SK-N-SH treated with all-trans-retinoic acid at 6 μM for 48 hours (cell line): ENCODE measurements around the gene NR1H4.
"Not testable (repeated sequence)": the region's sequence is repeated elsewhere in the genome, so short reads cannot be mapped to it uniquely, and the experiment has no call there.

Experiments used
- ATAC-seq: fragments of 200-7000 bp; cut with Tn5 transposase; 3 replicates; pipeline ENCODE4 v1.9.1; 2020; ENCODE audit warnings: mild to moderate bottlenecking, moderate library complexity
- BACH2 ChIP-seq: fragments of 250-450 bp; sonication (Bioruptor Pico); IDR thresholded peaks from 2 replicates; pipeline ENCODE4 v1.9.0; 2021; ENCODE audit warnings: mild to moderate bottlenecking, borderline replicate concordance
- CSDC2 ChIP-seq: fragments of 250-450 bp; sonication (Bioruptor Pico); IDR thresholded peaks from 2 replicates; pipeline ENCODE4 v1.5.0; 2020; ENCODE audit warnings: mild to moderate bottlenecking, moderate library complexity
- CSRNP3 ChIP-seq: fragments of 250-450 bp; sonication (Bioruptor Pico); IDR thresholded peaks from 2 replicates; pipeline ENCODE4 v1.5.1; 2021; ENCODE audit warnings: mild to moderate bottlenecking, moderate library complexity
- ESRRG ChIP-seq: fragments of 250-450 bp; sonication (Bioruptor Pico); IDR thresholded peaks from 2 replicates; pipeline ENCODE4 v1.6.1; 2021; ENCODE audit warnings: mild to moderate bottlenecking
- GLIS3 ChIP-seq: fragments of 250-450 bp; sonication (Bioruptor Pico); IDR thresholded peaks from 2 replicates; pipeline ENCODE4 v1.5.0; 2020; ENCODE audit warnings: mild to moderate bottlenecking, moderate library complexity
- ISL1 ChIP-seq: fragments of 250-450 bp; sonication (Bioruptor Pico); IDR thresholded peaks from 2 replicates; pipeline ENCODE4 v2.1.2; 2022; ENCODE audit warnings: mild to moderate bottlenecking, moderate library complexity
- OSR1 ChIP-seq: fragments of 250-450 bp; sonication (Bioruptor Pico); IDR thresholded peaks from 2 replicates; pipeline ENCODE4 v1.8.0; 2022; ENCODE audit warnings: moderate library complexity, mild to moderate bottlenecking, inconsistent platforms
- PPARA ChIP-seq: fragments of 250-450 bp; sonication (Bioruptor Pico); IDR thresholded peaks from 2 replicates; pipeline ENCODE4 v1.5.0; 2020; ENCODE audit warnings: mild to moderate bottlenecking, borderline replicate concordance
- RARB ChIP-seq: fragments of 250-450 bp; sonication (Bioruptor Pico); IDR thresholded peaks from 2 replicates; pipeline ENCODE4 v1.8.0; 2021; ENCODE audit warnings: mild to moderate bottlenecking, moderate library complexity
- SNAI2 ChIP-seq: fragments of 250-450 bp; sonication (Bioruptor Pico); IDR thresholded peaks from 2 replicates; pipeline ENCODE4 v1.5.0; 2020; ENCODE audit warnings: mild to moderate bottlenecking, moderate library complexity
- TCF4 ChIP-seq: fragments of 250-450 bp; sonication (Bioruptor Pico); IDR thresholded peaks from 2 replicates; pipeline ENCODE4 v1.8.0; 2021; ENCODE audit warnings: mild to moderate bottlenecking, moderate library complexity, borderline replicate concordance
- TOX ChIP-seq: fragments of 250-450 bp; sonication (Bioruptor Pico); IDR thresholded peaks from 2 replicates; pipeline ENCODE4 v1.8.0; 2021; ENCODE audit warnings: mild to moderate bottlenecking, moderate library complexity, borderline replicate concordance
- ZC3H10 ChIP-seq: fragments of 250-450 bp; sonication (Bioruptor Pico); IDR thresholded peaks from 2 replicates; pipeline ENCODE4 v1.5.1; 2021; ENCODE audit warnings: mild to moderate bottlenecking, moderate library complexity
- ZFP3 ChIP-seq: fragments of 250-450 bp; sonication (Bioruptor Pico); IDR thresholded peaks from 2 replicates; pipeline ENCODE4 v1.5.0; 2020; ENCODE audit warnings: mild to moderate bottlenecking, moderate library complexity
- ZFP30 ChIP-seq: fragments of 450-650 bp; formaldehyde crosslinking; IDR thresholded peaks from 2 replicates; pipeline ENCODE4 v1.5.0; 2022; ENCODE audit warnings: mild to moderate bottlenecking, moderate library complexity
- ZNF565 ChIP-seq: fragments of 450-650 bp; formaldehyde crosslinking; conservative IDR thresholded peaks from 2 replicates; pipeline ENCODE4 v1.5.0; 2020; ENCODE audit warnings: low read depth, mild to moderate bottlenecking, moderate library complexity
- ZNF8 ChIP-seq: fragments of 450-650 bp; formaldehyde crosslinking; IDR thresholded peaks from 2 replicates; pipeline ENCODE4 v1.5.0; 2020; ENCODE audit warnings: mild to moderate bottlenecking, moderate library complexity
- TF ChIP-seq, protein P1 (sequence below): fragments of 250-450 bp; sonication (Bioruptor Pico); IDR thresholded peaks from 2 replicates; pipeline ENCODE4 v1.5.0; 2020; ENCODE audit warnings: mild to moderate bottlenecking, moderate library complexity
- TF ChIP-seq, protein P2 (sequence below): fragments of 250-450 bp; sonication (Bioruptor Pico); IDR thresholded peaks from 2 replicates; pipeline ENCODE4 v1.8.0; 2021; ENCODE audit warnings: low read depth, mild to moderate bottlenecking, moderate library complexity, borderline replicate concordance
- TF ChIP-seq, protein P3 (sequence below): fragments of 250-450 bp; sonication (Bioruptor Pico); IDR thresholded peaks from 2 replicates; pipeline ENCODE4 v1.8.0; 2020; ENCODE audit warnings: mild to moderate bottlenecking, moderate library complexity, borderline replicate concordance
- TF ChIP-seq, protein P4 (sequence below): fragments of 250-450 bp; sonication (Bioruptor Pico); IDR thresholded peaks from 2 replicates; pipeline ENCODE4 v1.5.1; 2020; ENCODE audit warnings: low read depth, mild to moderate bottlenecking, moderate library complexity

The NR1H4 gene

GRCh38 chr12:100473716-100474150, at the start of gene NR1H4:
Gene NR1H4 (plus strand): TSS chr12:100473866. CDS start chr12:100493324, 19,458 bp downstream.
- peak; percentile 58 for ATAC-seq
- TF ChIP-seq, protein P1, sequence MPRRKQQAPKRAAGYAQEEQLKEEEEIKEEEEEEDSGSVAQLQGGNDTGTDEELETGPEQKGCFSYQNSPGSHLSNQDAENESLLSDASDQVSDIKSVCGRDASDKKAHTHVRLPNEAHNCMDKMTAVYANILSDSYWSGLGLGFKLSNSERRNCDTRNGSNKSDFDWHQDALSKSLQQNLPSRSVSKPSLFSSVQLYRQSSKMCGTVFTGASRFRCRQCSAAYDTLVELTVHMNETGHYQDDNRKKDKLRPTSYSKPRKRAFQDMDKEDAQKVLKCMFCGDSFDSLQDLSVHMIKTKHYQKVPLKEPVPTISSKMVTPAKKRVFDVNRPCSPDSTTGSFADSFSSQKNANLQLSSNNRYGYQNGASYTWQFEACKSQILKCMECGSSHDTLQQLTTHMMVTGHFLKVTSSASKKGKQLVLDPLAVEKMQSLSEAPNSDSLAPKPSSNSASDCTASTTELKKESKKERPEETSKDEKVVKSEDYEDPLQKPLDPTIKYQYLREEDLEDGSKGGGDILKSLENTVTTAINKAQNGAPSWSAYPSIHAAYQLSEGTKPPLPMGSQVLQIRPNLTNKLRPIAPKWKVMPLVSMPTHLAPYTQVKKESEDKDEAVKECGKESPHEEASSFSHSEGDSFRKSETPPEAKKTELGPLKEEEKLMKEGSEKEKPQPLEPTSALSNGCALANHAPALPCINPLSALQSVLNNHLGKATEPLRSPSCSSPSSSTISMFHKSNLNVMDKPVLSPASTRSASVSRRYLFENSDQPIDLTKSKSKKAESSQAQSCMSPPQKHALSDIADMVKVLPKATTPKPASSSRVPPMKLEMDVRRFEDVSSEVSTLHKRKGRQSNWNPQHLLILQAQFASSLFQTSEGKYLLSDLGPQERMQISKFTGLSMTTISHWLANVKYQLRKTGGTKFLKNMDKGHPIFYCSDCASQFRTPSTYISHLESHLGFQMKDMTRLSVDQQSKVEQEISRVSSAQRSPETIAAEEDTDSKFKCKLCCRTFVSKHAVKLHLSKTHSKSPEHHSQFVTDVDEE (CRISPR knock-in tag), result no peak
- TF ChIP-seq ESRRG (CRISPR knock-in tag), result no peak
- no peak for TF ChIP-seq PPARA (CRISPR knock-in tag)

DNA sequence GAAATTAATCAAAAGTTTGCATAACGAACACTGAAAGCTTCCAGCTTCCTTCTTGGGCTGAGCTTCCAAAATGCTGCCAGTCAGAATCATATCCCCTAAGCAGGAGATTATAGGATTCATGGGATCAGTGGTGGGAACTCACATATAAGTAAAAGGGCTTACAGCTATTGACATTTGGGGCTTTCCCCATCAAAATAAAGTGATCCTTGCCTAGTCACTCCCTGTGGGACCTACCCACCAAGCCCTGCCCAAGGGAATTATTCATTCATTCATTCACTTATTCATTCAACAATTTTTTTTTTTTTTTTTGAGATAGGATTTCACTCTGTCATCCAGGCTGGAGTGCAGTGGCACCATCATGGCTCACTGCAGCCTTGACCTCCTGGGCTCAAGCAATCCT, 47.5 kb upstream of the NR1H4 start:
- ATAC-seq, result no peak

GRCh38 chr12:100427078-100427477, 46.6 kb upstream of the NR1H4 start:
- ATAC-seq, result peak; percentile 71

More for the DNA sequence above, 47.5 kb upstream of the NR1H4 start:
- TF ChIP-seq, protein P2, sequence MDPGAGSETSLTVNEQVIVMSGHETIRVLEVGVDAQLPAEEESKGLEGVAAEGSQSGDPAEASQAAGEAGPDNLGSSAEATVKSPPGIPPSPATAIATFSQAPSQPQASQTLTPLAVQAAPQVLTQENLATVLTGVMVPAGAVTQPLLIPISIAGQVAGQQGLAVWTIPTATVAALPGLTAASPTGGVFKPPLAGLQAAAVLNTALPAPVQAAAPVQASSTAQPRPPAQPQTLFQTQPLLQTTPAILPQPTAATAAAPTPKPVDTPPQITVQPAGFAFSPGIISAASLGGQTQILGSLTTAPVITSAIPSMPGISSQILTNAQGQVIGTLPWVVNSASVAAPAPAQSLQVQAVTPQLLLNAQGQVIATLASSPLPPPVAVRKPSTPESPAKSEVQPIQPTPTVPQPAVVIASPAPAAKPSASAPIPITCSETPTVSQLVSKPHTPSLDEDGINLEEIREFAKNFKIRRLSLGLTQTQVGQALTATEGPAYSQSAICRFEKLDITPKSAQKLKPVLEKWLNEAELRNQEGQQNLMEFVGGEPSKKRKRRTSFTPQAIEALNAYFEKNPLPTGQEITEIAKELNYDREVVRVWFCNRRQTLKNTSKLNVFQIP (CRISPR knock-in tag), result no peak
- TF ChIP-seq PPARA (CRISPR knock-in tag), result no peak
- TF ChIP-seq BACH2 (CRISPR knock-in tag), result no peak
- TF ChIP-seq GLIS3 (CRISPR knock-in tag), result no peak
- TF ChIP-seq CSRNP3 (CRISPR knock-in tag), result no peak
- no peak for TF ChIP-seq ESRRG (CRISPR knock-in tag)
- no peak for TF ChIP-seq ZNF565
- TF ChIP-seq, protein P3, sequence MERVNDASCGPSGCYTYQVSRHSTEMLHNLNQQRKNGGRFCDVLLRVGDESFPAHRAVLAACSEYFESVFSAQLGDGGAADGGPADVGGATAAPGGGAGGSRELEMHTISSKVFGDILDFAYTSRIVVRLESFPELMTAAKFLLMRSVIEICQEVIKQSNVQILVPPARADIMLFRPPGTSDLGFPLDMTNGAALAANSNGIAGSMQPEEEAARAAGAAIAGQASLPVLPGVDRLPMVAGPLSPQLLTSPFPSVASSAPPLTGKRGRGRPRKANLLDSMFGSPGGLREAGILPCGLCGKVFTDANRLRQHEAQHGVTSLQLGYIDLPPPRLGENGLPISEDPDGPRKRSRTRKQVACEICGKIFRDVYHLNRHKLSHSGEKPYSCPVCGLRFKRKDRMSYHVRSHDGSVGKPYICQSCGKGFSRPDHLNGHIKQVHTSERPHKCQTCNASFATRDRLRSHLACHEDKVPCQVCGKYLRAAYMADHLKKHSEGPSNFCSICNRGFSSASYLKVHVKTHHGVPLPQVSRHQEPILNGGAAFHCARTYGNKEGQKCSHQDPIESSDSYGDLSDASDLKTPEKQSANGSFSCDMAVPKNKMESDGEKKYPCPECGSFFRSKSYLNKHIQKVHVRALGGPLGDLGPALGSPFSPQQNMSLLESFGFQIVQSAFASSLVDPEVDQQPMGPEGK (CRISPR knock-in tag), result no peak
- no peak for TF ChIP-seq ISL1 (CRISPR knock-in tag)
- no peak for TF ChIP-seq ZFP30 (CRISPR knock-in tag)
- no peak for TF ChIP-seq ZC3H10 (CRISPR knock-in tag)
- no peak for TF ChIP-seq RARB (CRISPR knock-in tag)
- no peak for TF ChIP-seq TOX (CRISPR knock-in tag)
- TF ChIP-seq SNAI2 (CRISPR knock-in tag), result no peak
- TF ChIP-seq, protein P4, sequence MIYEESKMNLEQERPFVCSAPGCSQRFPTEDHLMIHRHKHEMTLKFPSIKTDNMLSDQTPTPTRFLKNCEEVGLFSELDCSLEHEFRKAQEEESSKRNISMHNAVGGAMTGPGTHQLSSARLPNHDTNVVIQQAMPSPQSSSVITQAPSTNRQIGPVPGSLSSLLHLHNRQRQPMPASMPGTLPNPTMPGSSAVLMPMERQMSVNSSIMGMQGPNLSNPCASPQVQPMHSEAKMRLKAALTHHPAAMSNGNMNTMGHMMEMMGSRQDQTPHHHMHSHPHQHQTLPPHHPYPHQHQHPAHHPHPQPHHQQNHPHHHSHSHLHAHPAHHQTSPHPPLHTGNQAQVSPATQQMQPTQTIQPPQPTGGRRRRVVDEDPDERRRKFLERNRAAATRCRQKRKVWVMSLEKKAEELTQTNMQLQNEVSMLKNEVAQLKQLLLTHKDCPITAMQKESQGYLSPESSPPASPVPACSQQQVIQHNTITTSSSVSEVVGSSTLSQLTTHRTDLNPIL (CRISPR knock-in tag), result no peak
- no peak for TF ChIP-seq ZFP3 (CRISPR knock-in tag)
- TF ChIP-seq ZNF8, result no peak
- no peak for TF ChIP-seq OSR1 (CRISPR knock-in tag)

DNA sequence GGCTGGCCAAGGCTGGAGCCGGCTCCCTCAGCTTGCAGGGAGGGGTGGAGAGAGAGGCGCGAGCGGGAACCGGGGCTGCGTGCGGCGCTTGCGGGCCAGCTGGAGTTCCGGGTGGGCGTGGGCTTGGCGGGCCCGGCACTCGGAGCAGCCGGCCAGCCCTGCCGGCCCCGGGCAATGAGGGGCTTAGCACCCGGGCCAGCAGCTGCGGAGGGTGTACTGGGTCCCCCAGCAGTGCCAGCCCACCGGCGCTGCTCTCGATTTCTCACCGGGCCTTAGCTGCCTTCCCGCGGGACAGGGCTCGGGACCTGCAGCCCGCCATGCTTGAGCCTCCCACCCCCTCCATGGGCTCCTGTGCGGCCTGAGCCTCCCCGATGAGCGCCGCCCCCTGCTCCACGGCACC, 43.4 kb upstream of the NR1H4 start:
- ATAC-seq, result not testable (repeated sequence)

More at GRCh38 chr12:100427078-100427477, 46.6 kb upstream of the NR1H4 start:
- TF ChIP-seq, protein P3 (CRISPR knock-in tag), result no peak
- TF ChIP-seq TCF4 (CRISPR knock-in tag), result no peak
- TF ChIP-seq ZC3H10 (CRISPR knock-in tag), result no peak
- TF ChIP-seq OSR1 (CRISPR knock-in tag), result no peak
- no peak for TF ChIP-seq ISL1 (CRISPR knock-in tag)
- no peak for TF ChIP-seq ZNF565
- no peak for TF ChIP-seq ZNF8
- TF ChIP-seq CSDC2 (CRISPR knock-in tag), result no peak
